Heart right ventricle (tissue), 16 donors: ENCODE measurements around the gene KIF18A. TPM values are rescaled to one million over a fixed set of nuclear protein-coding genes. Genes with fewer than 3 reads are reported as not detected.

ENCODE experiments used
- ATAC-seq, 8 donors: fragments of 200-7000 bp; cut with Tn5 transposase; one replicate each; pipeline ENCODE4 v1.9.1; 2020; ENCODE audit warnings: mild to moderate bottlenecking in 8 of 8, moderate library complexity in 8 of 8, moderate number of reproducible peaks in 1 of 8
- DNase-seq, 2 donors: peaks; one replicate each; pipeline ENCODE4 v3.0.0-alpha.2; 2020
- H3K27ac ChIP-seq, 10 donors: fragments of 200-600 bp; sonication (generic) in 2 of 10; one replicate each; pipeline versions ENCODE4 v1.5.0 to v1.8.0; 2020 to 2022; ENCODE audit warnings: mild to moderate bottlenecking in 3 of 10
- H3K27me3 ChIP-seq, 7 donors: fragments of 200-600 bp; one replicate each; pipeline ENCODE4 v1.8.0; 2021 to 2022; ENCODE audit warnings: mild to moderate bottlenecking in 2 of 7
- H3K36me3 ChIP-seq, 9 donors: fragments of 200-600 bp; sonication (generic) in 1 of 9; one replicate each; pipeline versions ENCODE4 v1.5.0 to v1.8.0; 2020 to 2022; ENCODE audit warnings: mild to moderate bottlenecking in 2 of 9
- H3K4me1 ChIP-seq, 9 donors: fragments of 200-600 bp; sonication (generic) in 1 of 9; one replicate each; pipeline versions ENCODE4 v1.5.0 to v1.8.0; 2020 to 2022; ENCODE audit warnings: mild to moderate bottlenecking in 4 of 9
- H3K4me3 ChIP-seq, 10 donors: fragments of 200-600 bp; sonication (generic) in 2 of 10; one replicate each; pipeline versions ENCODE4 v1.5.0 to v1.8.0; 2020 to 2022; ENCODE audit warnings: mild to moderate bottlenecking in 7 of 10, moderate library complexity in 2 of 10
- H3K9me3 ChIP-seq, 11 donors: fragments of 200-600 bp in 10 of 11; sonication (generic) in 2 of 11; one replicate each; pipeline versions ENCODE4 v1.5.0 to v1.8.0; 2013 to 2022; ENCODE audit warnings: mild to moderate bottlenecking in 2 of 11, control low read depth in 1 of 11, moderate library complexity in 1 of 11
- WGBS, 2 donors: extraction: QIAGEN DNeasy Blood & Tissue Kit; methylation state at CpG; one replicate each; pipeline ENCODE4 v1.1.7; 2013; ENCODE audit warnings: inconsistent platforms in 1 of 2; 5-methylcytosine and 5-hydroxymethylcytosine counted together
- intact Hi-C, 10 donors: fragments of 100-400 bp; cut with DNase I; formaldehyde crosslinking; loops; one replicate each; pipeline versions ENCODE4 v1.11.1 to v1.14.2; 2022
- polyA plus RNA-seq, 2 donors: library from polyadenylated mRNA; stranded (reverse); fragments of 200-250 nt; gene quantifications; one replicate each; pipeline ENCODE4 v1.2.3, GENCODE V29; 2013
- total RNA-seq, 10 donors: library from RNA; stranded (reverse); fragmentation: NEBNext Ultra II Directional in 3 of 10; extraction: Animal tissue kit (Norgen Biotek cat#: 25700) in 3 of 10; gene quantifications; one replicate each; pipeline versions ENCODE4 v1.2.1 to v1.2.4, GENCODE V29; 2021 to 2023
- TF ChIP-seq, protein P1 (sequence below), 9 donors: fragments of 200-600 bp; sonication (generic) in 2 of 9; IDR thresholded peaks; one replicate each; pipeline versions ENCODE4 v1.5.0 to v1.8.0; 2021 to 2022; ENCODE audit warnings: antibody characterized with exemption in 9 of 9, mild to moderate bottlenecking in 5 of 9, moderate library complexity in 1 of 9
- donor health status: Arrhythmogenic right ventricular cardiomyopathy.
- donor health status: ischemic (EF 13 %, LVEDD 7.1; RV severe dilation, severe dysfunction).
- donor health status: healthy with polysubstance abuse.
- donor health status: DM: no; HTN: yes; CAD: no.
- donor health status: DM: no; HTN: no; CAD: no.
- donor health status: ischemic (EF 25% LVEDD 6.9; RV normal size, moderate dysfunction).
- donor health status: ischemic (EF 25% LVEDD 5.7; RV mildly dilated, moderate dysfunction).
- donor health status: healthy.
- donor health status: DM: yes; HTN: yes; CAD: no.
- donor health status: Ischemic cardiomyopathy.
- donor health status: ischemic (EF 35%, LVEDD 5.7; RV mildly dilated, moderate dysfunction).
- donor health status: nonischemic (EF 11% LVEDD 7.7; RV severe dilation, severe dysfunction).
- donor health status: DM: yes; HTN: yes; CAD: no.
- donor health status: PGD.
- donor health status: ischemic (EF 29% LVEDD 5.4; RV normal size, mild dysfunction).
- donor health status: nonischemic (EF 23%, LVEDD 6.1; RV moderate dilation, normal function).

KIF18A gene
- total and polyA plus RNA-seq, 12 donors = 0.06 to 1.3 (median 0.17) TPM; not detected in 2

DNA sequence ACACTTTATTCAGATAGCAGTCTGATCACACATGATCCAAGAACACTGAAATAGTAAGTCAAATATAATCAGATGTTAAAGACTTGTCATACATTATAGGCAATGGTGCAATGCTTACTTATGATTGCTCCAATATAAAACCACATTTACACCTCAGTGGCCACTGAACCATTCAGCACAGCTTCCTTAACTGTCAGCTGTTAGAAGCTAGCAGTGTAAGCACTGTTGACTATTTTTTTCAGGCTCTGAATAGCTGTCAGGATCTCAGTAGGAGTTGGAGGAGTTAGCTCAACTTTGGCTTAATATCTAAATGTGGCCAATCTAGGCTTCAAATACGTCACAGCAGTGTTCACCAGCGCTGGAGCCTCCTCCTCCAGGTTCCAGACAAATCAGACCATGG lies 36.9 kb upstream of the KIF18A start:
- ATAC-seq = no peak
- 81 to 92% methylated on average over 2 of the region's 2 CpGs for WGBS, 2 donors
- TF ChIP-seq, protein P1, sequence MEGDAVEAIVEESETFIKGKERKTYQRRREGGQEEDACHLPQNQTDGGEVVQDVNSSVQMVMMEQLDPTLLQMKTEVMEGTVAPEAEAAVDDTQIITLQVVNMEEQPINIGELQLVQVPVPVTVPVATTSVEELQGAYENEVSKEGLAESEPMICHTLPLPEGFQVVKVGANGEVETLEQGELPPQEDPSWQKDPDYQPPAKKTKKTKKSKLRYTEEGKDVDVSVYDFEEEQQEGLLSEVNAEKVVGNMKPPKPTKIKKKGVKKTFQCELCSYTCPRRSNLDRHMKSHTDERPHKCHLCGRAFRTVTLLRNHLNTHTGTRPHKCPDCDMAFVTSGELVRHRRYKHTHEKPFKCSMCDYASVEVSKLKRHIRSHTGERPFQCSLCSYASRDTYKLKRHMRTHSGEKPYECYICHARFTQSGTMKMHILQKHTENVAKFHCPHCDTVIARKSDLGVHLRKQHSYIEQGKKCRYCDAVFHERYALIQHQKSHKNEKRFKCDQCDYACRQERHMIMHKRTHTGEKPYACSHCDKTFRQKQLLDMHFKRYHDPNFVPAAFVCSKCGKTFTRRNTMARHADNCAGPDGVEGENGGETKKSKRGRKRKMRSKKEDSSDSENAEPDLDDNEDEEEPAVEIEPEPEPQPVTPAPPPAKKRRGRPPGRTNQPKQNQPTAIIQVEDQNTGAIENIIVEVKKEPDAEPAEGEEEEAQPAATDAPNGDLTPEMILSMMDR (IDR thresholded peaks at IDR 0.05) = no peak
- Histone ChIP-seq H3K9me3 (peaks cover 0 to 19% (median 12%) of the 10 kb centered on the region in 11 donors), H3K4me3 (no peak overlapping the region), H3K4me1 (peaks cover 0 to 4% (median 0%) of the 10 kb centered on the region in 9 donors), H3K36me3 (peaks cover 0 to 9% (median 0%) of the 10 kb centered on the region in 9 donors), H3K27me3 (no peaks in the 10 kb centered on the region), H3K27ac (no peak overlapping the region)
- intact Hi-C loops = no loop called here
- no peak for DNase-seq

DNA sequence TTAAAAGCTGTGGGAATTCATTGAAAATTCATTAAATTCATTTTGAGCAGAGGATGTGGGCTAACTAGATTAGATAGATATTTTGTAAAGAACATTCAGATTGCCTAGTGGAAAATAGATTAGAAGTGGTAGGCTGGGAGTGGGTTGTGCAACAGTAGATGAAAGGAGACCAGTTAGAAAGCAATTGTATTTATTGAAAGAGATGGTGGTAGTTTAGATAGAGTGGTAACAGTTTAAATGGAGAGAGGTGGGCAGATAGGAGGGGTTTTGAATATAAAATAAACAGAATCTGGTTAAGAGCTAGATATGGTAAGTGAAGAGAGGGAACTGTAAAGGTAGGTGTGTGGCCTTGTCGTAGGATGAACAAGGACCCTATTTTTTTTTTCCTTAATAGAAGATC lies 34.8 kb upstream of the KIF18A start:
- Histone ChIP-seq H3K27ac (no peak overlapping the region), H3K36me3 (peaks cover 0 to 22% (median 0%) of the 10 kb centered on the region in 9 donors), H3K27me3 (no peaks in the 10 kb centered on the region), H3K4me3 (no peak overlapping the region), H3K9me3 (peaks cover 0 to 34% (median 17%) of the 10 kb centered on the region in 11 donors), H3K4me1 (peaks cover 0 to 4% (median 0%) of the 10 kb centered on the region in 9 donors)
- TF ChIP-seq, protein P1 (IDR thresholded peaks at IDR 0.05) = no peak
- no peak for ATAC-seq
- 100% methylated on average over 1 of the region's 1 CpG for WGBS, 2 donors
- intact Hi-C loops = no loop called here
- no peak for DNase-seq

DNA sequence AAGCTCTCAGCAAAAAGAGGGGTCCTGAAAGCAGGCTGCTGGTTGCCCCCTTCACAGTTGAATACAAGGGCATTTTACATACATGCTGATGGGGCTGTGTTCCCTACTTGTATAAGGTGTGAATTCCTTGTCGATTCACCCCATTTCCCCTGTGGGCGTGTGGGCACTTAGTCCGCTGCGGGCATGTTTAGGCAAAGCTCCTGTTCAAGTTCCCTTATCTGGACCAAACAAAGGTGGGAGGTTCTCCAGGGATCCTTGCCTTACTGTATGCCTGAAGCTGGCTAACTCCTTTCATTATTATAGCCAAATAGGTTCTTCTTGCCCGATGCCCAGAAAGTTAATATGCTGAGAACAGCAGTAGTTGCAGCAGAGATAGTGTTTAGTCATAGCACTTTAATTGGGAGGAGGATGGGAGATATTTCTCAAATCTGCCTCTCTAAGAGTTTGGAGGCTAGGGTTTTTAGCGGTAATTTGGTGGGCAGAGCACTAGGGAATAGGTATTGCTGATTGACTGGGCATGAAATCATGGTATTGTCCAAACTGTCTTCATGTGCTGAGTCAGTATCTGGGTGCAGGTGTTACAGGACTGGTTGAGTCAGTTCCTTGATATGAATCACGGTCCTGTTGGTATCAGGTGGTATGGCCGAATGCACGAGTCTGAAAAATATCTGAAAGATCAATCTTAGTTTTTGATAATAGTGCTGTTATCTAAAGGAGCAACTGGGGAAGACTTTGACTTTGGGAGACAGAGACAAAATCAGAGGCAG lies 32.9 kb upstream of the KIF18A start:
- H3K4me3 ChIP-seq = no peak overlapping the region
- TF ChIP-seq, protein P1 (IDR thresholded peaks at IDR 0.05) = no peak
- H3K27me3 ChIP-seq = no peaks in the 10 kb centered on the region
- WGBS, 2 donors = 97% methylated on average over 9 of the region's 9 CpGs
- intact Hi-C loops = no loop called here
- DNase-seq (no peak), ATAC-seq (no peak)
- peaks cover 0 to 2% (median 0%) of the 10 kb centered on the region in 9 donors for H3K4me1 ChIP-seq
- H3K27ac ChIP-seq = no peak overlapping the region
- peaks cover 0 to 22% (median 4%) of the 10 kb centered on the region in 9 donors for H3K36me3 ChIP-seq
- peaks cover 0 to 41% (median 17%) of the 10 kb centered on the region in 11 donors for H3K9me3 ChIP-seq

DNA sequence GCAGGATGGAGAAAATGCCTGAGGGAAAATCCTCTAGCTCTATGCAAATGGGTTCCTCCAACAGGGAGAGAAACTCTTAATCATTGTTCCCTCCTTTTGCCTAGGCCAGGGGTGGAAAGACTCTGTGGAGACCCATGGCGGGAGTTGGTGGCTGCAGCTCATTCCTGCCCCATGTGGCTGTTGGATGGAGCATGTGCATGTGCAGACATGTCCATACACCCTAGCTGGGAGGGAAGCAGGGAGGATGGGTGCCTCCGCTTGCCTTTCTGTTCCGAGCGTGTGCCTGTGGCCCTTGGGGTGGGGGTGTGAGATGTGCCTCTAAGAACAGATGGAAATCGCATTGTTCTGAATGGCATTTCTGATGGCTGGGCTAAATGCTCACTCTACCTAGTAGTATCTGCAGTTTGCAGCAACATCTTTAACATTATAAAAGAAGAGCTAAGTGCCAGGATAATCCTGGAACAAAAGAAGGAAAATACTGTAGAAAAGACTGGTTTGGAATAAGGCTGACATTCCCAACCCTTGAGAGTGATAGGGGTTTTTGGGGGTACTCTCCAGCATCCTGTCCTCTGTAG lies 32.0 kb upstream of the KIF18A start:
- H3K36me3 ChIP-seq = peaks cover 0 to 29% (median 7%) of the 10 kb centered on the region in 9 donors
- DNase-seq (no peak), ATAC-seq (no peak)
- no peaks in the 10 kb centered on the region for H3K27me3 ChIP-seq
- WGBS, 2 donors = 96 to 99% methylated on average over 5 of the region's 5 CpGs
- intact Hi-C loops = no loop called here
- H3K9me3 ChIP-seq = peaks cover 0 to 41% (median 17%) of the 10 kb centered on the region in 11 donors
- no peak overlapping the region for H3K27ac ChIP-seq
- H3K4me3 ChIP-seq = no peak overlapping the region
- TF ChIP-seq, protein P1 (IDR thresholded peaks at IDR 0.05) = no peak
- H3K4me1 ChIP-seq = no peaks in the 10 kb centered on the region
